ENCODE measurements around the gene MTO1.

DNA sequence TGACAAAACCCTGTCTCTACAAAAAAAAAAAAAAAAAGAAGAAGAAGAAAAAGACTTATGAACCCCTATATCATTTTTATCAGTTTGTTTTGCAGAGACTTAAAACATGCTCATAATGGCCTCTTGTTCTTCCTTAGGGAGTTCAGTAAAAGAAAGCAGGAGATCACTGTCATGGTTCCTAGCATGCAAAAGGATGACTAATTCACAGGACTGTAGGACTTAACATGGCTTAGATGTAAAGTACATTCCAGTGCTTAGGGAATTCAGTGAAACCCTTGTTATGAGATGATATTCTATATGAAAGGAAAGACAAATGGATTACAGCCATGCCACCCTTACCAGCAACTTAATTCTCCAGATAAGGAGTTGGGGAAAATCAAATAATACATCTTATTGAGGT is 29.8 kb downstream of the MTO1 start:
- TF ChIP-seq CTCF (IDR thresholded peaks at IDR 0.05) (no peak), POLR2A (IDR thresholded peaks at IDR 0.05) (no peak)

Measured in lower leg skin (tissue), 3 donors.